CD14-positive monocyte (primary cell): ENCODE data around the gene PSMF1. TPM values are rescaled to one million over a fixed set of nuclear protein-coding genes. Genes with fewer than 3 reads are reported as not detected.

Source experiments
- DNase-seq, 3 donors: peaks; one replicate each; pipeline ENCODE4 v3.0.0-alpha.2; 2011 to 2022
- H2AFZ ChIP-seq: 2 replicates; pipeline ENCODE4 v1.6.0; 2012; ENCODE audit warnings: mild to moderate bottlenecking, low read depth, low read length, inconsistent platforms; ENCODE audit not compliant: insufficient read depth, poor library complexity, severe bottlenecking
- H3K27ac ChIP-seq, 2 donors: 1 replicate in 1 of 2; 2 replicates in 1 of 2; pipeline ENCODE4 v1.5.1; 2012 to 2013; ENCODE audit warnings: low read length in 2 of 2, control low read depth in 1 of 2, inconsistent platforms in 1 of 2, low read depth in 1 of 2, mild to moderate bottlenecking in 1 of 2
- H3K27me3 ChIP-seq, 2 donors: one replicate each; pipeline versions ENCODE4 v1.6.0 to v1.6.1; 2011 to 2013; ENCODE audit warnings: low read length in 2 of 2; ENCODE audit not compliant: control insufficient read depth in 2 of 2, insufficient read depth in 2 of 2
- H3K36me3 ChIP-seq, 2 donors: replicated peaks in 1 of 2; 1 replicate in 1 of 2; 2 replicates in 1 of 2; pipeline versions ENCODE4 v1.5.1 to v1.6.1; 2012 to 2013; ENCODE audit warnings: low read length in 2 of 2, control low read depth in 1 of 2, inconsistent platforms in 1 of 2, mild to moderate bottlenecking in 1 of 2; ENCODE audit not compliant: insufficient read depth in 2 of 2, control insufficient read depth in 1 of 2
- H3K4me1 ChIP-seq, 2 donors: 1 replicate in 1 of 2; 2 replicates in 1 of 2; pipeline versions ENCODE4 v1.5.1 to v1.6.1; 2012 to 2013; ENCODE audit warnings: low read length in 2 of 2, control low read depth in 1 of 2, inconsistent platforms in 1 of 2, mild to moderate bottlenecking in 1 of 2, moderate library complexity in 1 of 2; ENCODE audit not compliant: insufficient read depth in 2 of 2, control insufficient read depth in 1 of 2
- H3K4me2 ChIP-seq: replicated peaks from 2 replicates; pipeline ENCODE3; 2012; ENCODE audit warnings: low read length, moderate library complexity, mild to moderate bottlenecking; ENCODE audit not compliant: poor library complexity, severe bottlenecking; ENCODE audit errors: extremely low read depth
- H3K4me3 ChIP-seq, 3 experiments: fragments of 200-600 bp in 1 of 3; sonication (generic) in 1 of 3; replicated peaks in 1 of 3; 1 replicate in 2 of 3; 2 replicates in 1 of 3; pipeline ENCODE4 v1.5.1; 2011 to 2013; ENCODE audit warnings: low read length in 3 of 3, mild to moderate bottlenecking in 3 of 3, control low read depth in 2 of 3, low read depth in 2 of 3, inconsistent platforms in 1 of 3, moderate library complexity in 1 of 3
- H3K79me2 ChIP-seq: 2 replicates; pipeline ENCODE4 v1.6.0; 2012; ENCODE audit warnings: mild to moderate bottlenecking, control low read depth, inconsistent platforms, low read length, moderate library complexity; ENCODE audit not compliant: insufficient read depth
- H3K9ac ChIP-seq: 2 replicates; pipeline ENCODE4 v1.6.0; 2017; ENCODE audit warnings: low read length, mild to moderate bottlenecking; ENCODE audit not compliant: insufficient read depth, poor library complexity, severe bottlenecking
- H3K9me3 ChIP-seq, 2 donors: replicated peaks in 1 of 2; 1 replicate in 1 of 2; 2 replicates in 1 of 2; pipeline versions ENCODE4 v1.5.1 to v1.6.1; 2012 to 2013; ENCODE audit warnings: low read length in 2 of 2, control low read depth in 1 of 2; ENCODE audit not compliant: control insufficient read depth in 1 of 2, insufficient read depth in 1 of 2
- H4K20me1 ChIP-seq: 2 replicates; pipeline ENCODE4 v1.6.0; 2012; ENCODE audit warnings: mild to moderate bottlenecking, low read length, control low read depth, moderate library complexity; ENCODE audit not compliant: insufficient read depth
- H3K27ac Mint-ChIP-seq, 7 donors: one replicate each; pipeline ENCODE4 v1.8.0; 2020; ENCODE audit warnings: mild to moderate bottlenecking in 7 of 7, mixed read lengths in 7 of 7, moderate library complexity in 6 of 7, inconsistent platforms in 2 of 7
- H3K27me3 Mint-ChIP-seq, 3 donors: one replicate each; pipeline ENCODE4 v1.8.0; 2021 to 2022; ENCODE audit warnings: low read depth in 3 of 3, mild to moderate bottlenecking in 3 of 3, mixed read lengths in 3 of 3, moderate library complexity in 3 of 3, inconsistent platforms in 1 of 3
- H3K36me3 Mint-ChIP-seq, 2 donors: one replicate each; pipeline ENCODE4 v1.8.0; 2020; ENCODE audit warnings: mixed read lengths in 2 of 2, inconsistent platforms in 1 of 2, mild to moderate bottlenecking in 1 of 2
- H3K4me1 Mint-ChIP-seq: one replicate; pipeline ENCODE4 v1.8.0; 2020; ENCODE audit warnings: mild to moderate bottlenecking, mixed read lengths
- H3K4me3 Mint-ChIP-seq, 2 donors: one replicate each; pipeline ENCODE4 v1.8.0; 2020; ENCODE audit warnings: mild to moderate bottlenecking in 2 of 2, mixed read lengths in 2 of 2, moderate library complexity in 1 of 2
- H3K9me3 Mint-ChIP-seq, 7 donors: one replicate each; pipeline ENCODE4 v1.8.0; 2020 to 2022; ENCODE audit warnings: mixed read lengths in 7 of 7, mild to moderate bottlenecking in 6 of 7, moderate library complexity in 6 of 7, inconsistent platforms in 2 of 7
- CTCF ChIP-seq: fragments of 200-600 bp; IDR thresholded peaks from one replicate; pipeline ENCODE4 v1.8.0; 2022; ENCODE audit warnings: antibody characterized with exemption, mild to moderate bottlenecking
- WGBS: methylation state at CpG from one replicate; pipeline ENCODE4 v1.1.5; 2013; ENCODE audit warnings: missing lambda C conversion rate; ENCODE audit not compliant: insufficient coverage; 5-methylcytosine and 5-hydroxymethylcytosine counted together
- intact Hi-C, 2 donors: fragments of 100-400 bp; cut with micrococcal nuclease; formaldehyde crosslinking; loops; one replicate each; pipeline versions ENCODE4 v1.15.0 to v1.15.1; 2023
- polyA plus RNA-seq, 3 donors: library from polyadenylated mRNA; depleted of rRNA in 1 of 3; unstranded in 2 of 3; stranded (reverse) in 1 of 3; fragments of 300-500 nt in 2 of 3; fragments of >200 nt in 1 of 3; fragmentation: Illumina TruSeq in 2 of 3; gene quantifications; 1 replicate in 2 of 3; 2 replicates in 1 of 3; pipeline ENCODE4 v1.2.3, GENCODE V29; 2012 to 2021

PSMF1 gene
- polyA plus RNA-seq, 3 donors, result 103 to 349 (median 138) TPM

- Mint-ChIP-seq H3K4me3 (no peak overlapping the region), H3K4me1 (peaks cover 64% of the 10 kb centered on the region), H3K36me3 (peaks cover 61 to 64% of the 10 kb centered on the region in 2 donors), H3K27me3 (peaks cover 0 to 2% (median 2%) of the 10 kb centered on the region in 3 donors), H3K27ac (peak overlapping the region; percentile 19 to 81 (median 52)), H3K9me3 (no peaks in the 10 kb centered on the region)
- peaks cover 44% of the 10 kb centered on the region for H4K20me1 ChIP-seq
- intact Hi-C loops, result no loop called here
- peak in 2 of 3 donors; percentile 14 to 30 for DNase-seq
- WGBS, result 38% methylated on average over 7 of the region's 12 CpGs
- H3K79me2 ChIP-seq, result peaks cover 75% of the 10 kb centered on the region
- H2AFZ ChIP-seq, result no peak overlapping the region
- no peaks in the 10 kb centered on the region for H3K9me3 ChIP-seq
- no peak overlapping the region for H3K4me3 ChIP-seq
- peaks cover 42% of the 10 kb centered on the region in 2 donors for H3K36me3 ChIP-seq
- H3K4me2 ChIP-seq, result peak overlapping the region; percentile 8
- no peak for TF ChIP-seq CTCF
- H3K4me1 ChIP-seq, result peaks cover 52 to 62% of the 10 kb centered on the region in 2 donors
- H3K9ac ChIP-seq, result no peak overlapping the region
- no peaks in the 10 kb centered on the region for H3K27me3 ChIP-seq
- peak overlapping the region in 1 of 2 donors; percentile 46 for H3K27ac ChIP-seq
Observed at GRCh38 chr20:1122388-1123315, 4.2 kb downstream of the PSMF1 start.

GRCh38 chr20:1123666-1124065 is 5.3 kb downstream of the PSMF1 start:
- Histone ChIP-seq H3K36me3 (peaks cover 51 to 52% of the 10 kb centered on the region in 2 donors), H3K27ac (no peak overlapping the region), H3K79me2 (peaks cover 72% of the 10 kb centered on the region), H3K9me3 (no peaks in the 10 kb centered on the region), H4K20me1 (peaks cover 44% of the 10 kb centered on the region), H3K9ac (no peak overlapping the region), H3K4me3 (no peak overlapping the region), H3K4me1 (peaks cover 47 to 57% of the 10 kb centered on the region in 2 donors), H2AFZ (no peak overlapping the region), H3K27me3 (no peaks in the 10 kb centered on the region), H3K4me2 (no peak overlapping the region)
- Mint-ChIP-seq H3K4me3 (no peak overlapping the region), H3K4me1 (peaks cover 60% of the 10 kb centered on the region), H3K36me3 (peaks cover 67 to 74% of the 10 kb centered on the region in 2 donors), H3K27ac (peak overlapping the region in 1 of 7 donors; percentile 72), H3K9me3 (no peaks in the 10 kb centered on the region), H3K27me3 (peaks cover 0 to 2% (median 2%) of the 10 kb centered on the region in 3 donors)
- TF ChIP-seq CTCF, result no peak
- WGBS, result no CpG with 5 or more reads among the region's 3 CpGs
- intact Hi-C loops, result no loop called here
- DNase-seq, result no peak
